ENCODE data around the gene DARS1. TPM values are rescaled to one million over a fixed set of nuclear protein-coding genes. Genes with fewer than 3 reads are reported as not detected.

The DARS1 gene
- total and polyA plus RNA-seq, 2 experiments from 2014 or later, result 67.0 to 69.5 TPM

DNA sequence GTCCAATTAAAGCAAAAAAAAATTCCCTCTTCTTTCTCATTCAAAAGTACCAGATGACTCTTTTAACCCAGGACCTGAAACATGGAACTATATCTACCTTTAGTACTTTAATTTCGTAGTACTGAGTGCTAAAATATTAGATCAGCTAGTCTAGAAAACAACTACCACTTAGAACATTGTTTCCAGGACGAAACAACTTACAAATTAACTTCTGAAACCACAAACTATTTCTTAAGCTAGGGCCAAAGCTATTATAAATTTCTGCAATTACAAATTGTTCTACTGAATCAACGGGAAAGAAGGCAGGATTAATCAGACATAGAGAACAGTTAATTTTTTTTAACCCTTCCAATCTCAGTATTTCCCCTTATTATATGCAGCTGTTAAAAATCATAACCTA, 39.9 kb downstream of the DARS1 start:
- TF ChIP-seq EZH2phosphoT487 (IDR thresholded peaks at IDR 0.05; ENCODE audit: low read depth, severe bottlenecking, unreplicated experiment) (no peak), EZH2 (IDR thresholded peaks at IDR 0.05; ENCODE audit: borderline replicate concordance) (no peak)
- TF ChIP-seq, protein P1, sequence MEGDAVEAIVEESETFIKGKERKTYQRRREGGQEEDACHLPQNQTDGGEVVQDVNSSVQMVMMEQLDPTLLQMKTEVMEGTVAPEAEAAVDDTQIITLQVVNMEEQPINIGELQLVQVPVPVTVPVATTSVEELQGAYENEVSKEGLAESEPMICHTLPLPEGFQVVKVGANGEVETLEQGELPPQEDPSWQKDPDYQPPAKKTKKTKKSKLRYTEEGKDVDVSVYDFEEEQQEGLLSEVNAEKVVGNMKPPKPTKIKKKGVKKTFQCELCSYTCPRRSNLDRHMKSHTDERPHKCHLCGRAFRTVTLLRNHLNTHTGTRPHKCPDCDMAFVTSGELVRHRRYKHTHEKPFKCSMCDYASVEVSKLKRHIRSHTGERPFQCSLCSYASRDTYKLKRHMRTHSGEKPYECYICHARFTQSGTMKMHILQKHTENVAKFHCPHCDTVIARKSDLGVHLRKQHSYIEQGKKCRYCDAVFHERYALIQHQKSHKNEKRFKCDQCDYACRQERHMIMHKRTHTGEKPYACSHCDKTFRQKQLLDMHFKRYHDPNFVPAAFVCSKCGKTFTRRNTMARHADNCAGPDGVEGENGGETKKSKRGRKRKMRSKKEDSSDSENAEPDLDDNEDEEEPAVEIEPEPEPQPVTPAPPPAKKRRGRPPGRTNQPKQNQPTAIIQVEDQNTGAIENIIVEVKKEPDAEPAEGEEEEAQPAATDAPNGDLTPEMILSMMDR (IDR thresholded peaks at IDR 0.05; ENCODE audit: poor library complexity), result no peak
- no peaks in the 10 kb centered on the region for H3K4me1 ChIP-seq (ENCODE audit: insufficient read depth)
- H3K4me2 ChIP-seq, result no peak overlapping the region
- DNase-seq (ENCODE audit: low spot score), result no peak
- no peaks in the 10 kb centered on the region for H3K27me3 ChIP-seq
- peaks cover 52% of the 10 kb centered on the region for H3K79me2 ChIP-seq
- H3K9me2 ChIP-seq (replicated peaks; ENCODE audit: insufficient read depth), result no peaks in the 10 kb centered on the region
- no peaks in the 10 kb centered on the region for H3K9me3 ChIP-seq (ENCODE audit: low read depth)
- H2AFZ ChIP-seq, result no peak overlapping the region
- peaks cover 5% of the 10 kb centered on the region for H4K20me1 ChIP-seq (ENCODE audit: insufficient read depth, poor library complexity, severe bottlenecking)
- no peak overlapping the region for H3K27ac ChIP-seq
- no peak overlapping the region for H3K4me3 ChIP-seq
- H3K36me3 ChIP-seq (replicated peaks; ENCODE audit: insufficient read depth, low read depth), result no peaks in the 10 kb centered on the region
- 87% methylated on average over 3 of the region's 3 CpGs for WGBS (ENCODE audit: low lambda C conversion rate, missing lambda C conversion rate)

DNA sequence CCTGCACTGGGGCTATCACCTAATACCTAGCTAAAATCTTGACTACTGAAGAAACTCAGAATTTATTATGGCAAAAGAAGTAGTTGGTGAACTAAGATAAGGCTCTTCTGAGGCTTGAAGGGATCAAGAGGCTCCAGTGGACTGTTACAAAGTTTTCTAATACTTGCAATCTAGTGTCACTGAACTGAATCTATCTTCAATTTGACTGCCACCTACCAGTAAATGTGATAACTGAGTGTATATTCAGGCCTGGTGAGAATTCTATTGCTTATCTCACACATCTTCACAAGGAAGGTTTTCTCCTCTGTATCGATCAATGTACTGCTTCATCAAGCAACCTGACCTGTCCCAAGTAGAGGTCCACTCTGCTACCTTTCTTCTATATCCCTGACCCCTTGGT, 40.8 kb downstream of the DARS1 start:
- Histone ChIP-seq H3K4me3 (no peak overlapping the region), H4K20me1 (ENCODE audit: insufficient read depth, poor library complexity, severe bottlenecking) (peaks cover 5% of the 10 kb centered on the region), H3K4me1 (ENCODE audit: insufficient read depth) (no peaks in the 10 kb centered on the region), H2AFZ (no peak overlapping the region), H3K27me3 (no peaks in the 10 kb centered on the region), H3K9me3 (ENCODE audit: low read depth) (no peaks in the 10 kb centered on the region), H3K36me3 (replicated peaks; ENCODE audit: insufficient read depth, low read depth) (no peaks in the 10 kb centered on the region), H3K4me2 (no peak overlapping the region), H3K79me2 (peaks cover 53% of the 10 kb centered on the region), H3K9me2 (replicated peaks; ENCODE audit: insufficient read depth) (no peaks in the 10 kb centered on the region), H3K27ac (no peak overlapping the region)
- TF ChIP-seq, protein P1 (IDR thresholded peaks at IDR 0.05; ENCODE audit: poor library complexity), result no peak
- TF ChIP-seq EZH2 (IDR thresholded peaks at IDR 0.05; ENCODE audit: borderline replicate concordance), result no peak
- TF ChIP-seq EZH2phosphoT487 (IDR thresholded peaks at IDR 0.05; ENCODE audit: low read depth, severe bottlenecking, unreplicated experiment), result no peak
- DNase-seq (ENCODE audit: low spot score), result no peak
- 92% methylated on average over 1 of the region's 1 CpG for WGBS (ENCODE audit: low lambda C conversion rate, missing lambda C conversion rate)

- H3K79me2 ChIP-seq, result peaks cover 49% of the 10 kb centered on the region
- H4K20me1 ChIP-seq (ENCODE audit: insufficient read depth, poor library complexity, severe bottlenecking), result peaks cover 2% of the 10 kb centered on the region
- no peaks in the 10 kb centered on the region for H3K4me1 ChIP-seq (ENCODE audit: insufficient read depth)
- no peak overlapping the region for H3K4me2 ChIP-seq
- H3K36me3 ChIP-seq (replicated peaks; ENCODE audit: insufficient read depth, low read depth), result no peaks in the 10 kb centered on the region
- no peaks in the 10 kb centered on the region for H3K27me3 ChIP-seq
- WGBS (ENCODE audit: low lambda C conversion rate, missing lambda C conversion rate), result 93% methylated on average over 5 of the region's 5 CpGs
- H3K9me2 ChIP-seq (replicated peaks; ENCODE audit: insufficient read depth), result no peaks in the 10 kb centered on the region
- H3K9me3 ChIP-seq (ENCODE audit: low read depth), result no peaks in the 10 kb centered on the region
- DNase-seq (ENCODE audit: low spot score), result no peak
- TF ChIP-seq EZH2phosphoT487 (IDR thresholded peaks at IDR 0.05; ENCODE audit: low read depth, severe bottlenecking, unreplicated experiment) (no peak), EZH2 (IDR thresholded peaks at IDR 0.05; ENCODE audit: borderline replicate concordance) (no peak)
- TF ChIP-seq, protein P1 (IDR thresholded peaks at IDR 0.05; ENCODE audit: poor library complexity), result no peak
- H3K27ac ChIP-seq, result no peak overlapping the region
- H2AFZ ChIP-seq, result no peak overlapping the region
- H3K4me3 ChIP-seq, result no peak overlapping the region
These were observed 42.3 kb downstream of the DARS1 start for GRCh38 chr2:135942936-135943688.
